Amniotic epithelial cell (primary cell): Measurements from ENCODE around the gene TNN.
"Not testable (repeated sequence)": the region's sequence is repeated elsewhere in the genome, so short reads cannot be mapped to it uniquely, and the experiment has no call there.

ENCODE experiments used
- DNase-seq: peaks from one replicate; pipeline ENCODE4 v3.0.0-alpha.2; 2010; ENCODE audit warnings: low read depth

The TNN gene

DNA sequence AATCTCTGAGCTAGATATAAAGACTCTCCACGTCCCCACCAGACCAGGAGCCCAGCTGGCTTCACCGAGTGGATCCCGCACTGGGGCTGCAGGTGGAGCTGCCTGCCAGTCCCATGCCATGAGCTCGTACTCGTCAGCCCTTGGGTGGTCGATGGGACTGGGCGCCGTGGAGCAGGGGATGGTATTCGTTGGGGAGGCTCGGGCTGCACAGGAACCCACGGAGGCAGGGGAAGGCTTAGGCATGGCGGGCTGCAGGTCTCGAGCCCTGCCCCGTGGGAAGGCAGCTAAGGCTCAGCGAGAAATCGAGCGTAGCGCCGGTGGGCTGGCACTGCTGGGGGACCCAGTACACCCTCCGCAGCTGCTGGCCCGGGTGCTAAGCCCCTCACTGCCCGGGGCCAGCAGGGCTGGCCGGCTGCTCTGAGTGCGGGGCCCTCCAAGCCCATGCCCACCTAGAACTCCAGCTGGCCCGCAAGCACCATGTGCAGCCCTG lies 40.7 kb downstream of the TNN start:
- DNase-seq, result not testable (repeated sequence)

DNA sequence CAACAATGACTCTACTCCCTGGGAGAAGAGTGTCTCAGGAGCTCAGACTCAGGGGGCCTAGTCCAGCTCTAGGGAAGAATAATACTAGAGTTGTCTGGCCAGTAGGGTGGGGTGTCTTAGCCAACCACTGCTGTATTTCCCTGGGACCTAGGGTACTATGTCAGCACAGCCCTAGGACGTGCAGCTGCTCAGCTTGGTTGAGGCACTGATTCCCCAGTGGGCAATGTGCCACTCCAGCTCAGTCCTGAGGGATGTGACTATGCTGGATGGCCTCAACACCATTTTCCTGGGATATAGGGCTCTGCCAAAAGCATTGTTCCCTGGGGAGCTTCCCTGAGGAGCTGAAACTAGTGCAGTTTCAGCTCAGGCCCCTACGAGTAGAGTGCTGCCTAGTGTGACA lies 47.4 kb downstream of the TNN start:
- DNase-seq, result no peak

DNA sequence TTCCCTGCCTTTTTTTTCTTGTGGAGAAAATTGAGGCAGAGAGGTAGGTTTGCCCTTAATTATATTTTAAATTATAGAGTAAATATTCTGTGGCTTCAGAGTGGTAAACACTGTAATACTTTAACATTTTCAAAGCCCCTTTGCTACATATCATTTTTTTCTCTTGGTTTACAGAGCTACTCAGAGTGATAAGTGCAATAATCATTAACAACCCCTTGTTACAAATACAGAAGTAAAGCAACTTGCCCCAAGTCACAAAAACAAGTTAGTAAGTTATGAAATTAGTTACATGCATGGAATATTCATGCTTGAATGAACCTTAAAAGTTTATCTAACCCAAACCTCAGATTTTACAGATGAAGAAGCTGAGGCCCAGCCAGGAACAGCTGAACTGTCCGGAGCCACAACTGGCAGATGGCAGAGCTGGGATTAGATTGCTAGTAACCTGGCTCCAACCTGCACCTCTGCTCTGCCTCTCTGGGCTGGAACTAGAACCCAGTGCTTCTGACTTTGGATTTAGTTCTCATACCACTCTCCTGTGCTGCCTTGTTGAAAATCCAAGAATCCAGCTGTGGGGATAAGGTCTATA lies 48.7 kb downstream of the TNN start:
- DNase-seq, result no peak

DNA sequence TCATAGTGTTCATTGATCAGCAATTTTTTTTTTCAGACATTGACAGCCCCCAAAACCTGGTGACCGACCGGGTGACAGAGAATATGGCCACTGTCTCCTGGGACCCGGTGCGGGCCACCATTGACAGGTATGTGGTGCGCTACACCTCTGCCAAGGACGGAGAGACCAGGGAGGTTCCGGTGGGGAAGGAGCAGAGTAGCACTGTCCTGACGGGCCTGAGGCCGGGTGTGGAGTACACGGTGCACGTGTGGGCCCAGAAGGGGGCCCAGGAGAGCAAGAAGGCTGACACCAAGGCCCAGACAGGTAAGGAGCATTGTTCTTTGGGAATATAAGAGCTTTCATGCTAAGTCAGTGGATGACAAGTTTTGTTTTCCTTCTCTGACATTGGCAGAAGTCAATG lies 49.3 kb downstream of the TNN start:
- DNase-seq, result no peak

DNA sequence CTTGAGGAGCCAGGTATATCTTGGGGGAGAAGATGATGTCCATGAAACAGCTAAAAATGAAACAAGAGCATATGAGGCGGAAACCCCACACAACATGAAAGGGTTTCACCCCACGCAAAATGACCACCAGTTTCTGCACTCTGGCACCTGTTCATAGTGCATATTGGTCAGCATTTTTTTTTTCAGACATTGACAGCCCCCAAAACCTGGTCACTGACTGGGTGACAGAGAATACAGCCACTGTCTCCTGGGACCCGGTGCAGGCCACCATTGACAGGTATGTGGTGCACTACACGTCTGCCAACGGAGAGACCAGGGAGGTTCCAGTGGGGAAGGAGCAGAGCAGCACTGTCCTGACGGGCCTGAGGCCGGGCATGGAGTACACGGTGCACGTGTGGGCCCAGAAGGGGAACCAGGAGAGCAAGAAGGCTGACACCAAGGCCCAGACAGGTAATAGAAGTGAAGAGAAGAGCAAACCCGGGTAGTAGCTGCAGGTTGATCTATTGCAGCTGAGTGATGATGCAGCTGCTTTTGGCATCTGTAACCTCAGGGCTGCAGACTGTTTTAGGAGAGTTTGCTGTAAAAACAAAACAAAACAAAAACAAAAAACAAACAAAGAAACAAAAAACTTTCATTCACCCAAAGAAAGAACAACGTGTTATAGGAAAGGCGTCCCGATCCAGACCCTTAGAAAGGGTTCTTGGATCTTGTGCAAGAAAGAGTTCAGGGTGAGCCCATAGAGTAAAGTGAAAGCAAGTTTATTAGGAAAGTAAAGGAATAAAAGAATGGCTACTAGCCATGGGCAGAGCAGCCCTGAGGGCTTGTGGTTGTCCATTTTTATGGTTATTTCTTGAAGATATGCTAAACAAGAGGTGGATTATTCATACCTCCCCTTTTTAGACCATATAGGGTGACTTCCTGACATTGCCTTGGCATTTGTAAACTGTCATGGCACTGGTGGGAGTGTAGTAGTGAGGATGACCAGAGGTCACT lies 51.0 kb downstream of the TNN start:
- no peak for DNase-seq

DNA sequence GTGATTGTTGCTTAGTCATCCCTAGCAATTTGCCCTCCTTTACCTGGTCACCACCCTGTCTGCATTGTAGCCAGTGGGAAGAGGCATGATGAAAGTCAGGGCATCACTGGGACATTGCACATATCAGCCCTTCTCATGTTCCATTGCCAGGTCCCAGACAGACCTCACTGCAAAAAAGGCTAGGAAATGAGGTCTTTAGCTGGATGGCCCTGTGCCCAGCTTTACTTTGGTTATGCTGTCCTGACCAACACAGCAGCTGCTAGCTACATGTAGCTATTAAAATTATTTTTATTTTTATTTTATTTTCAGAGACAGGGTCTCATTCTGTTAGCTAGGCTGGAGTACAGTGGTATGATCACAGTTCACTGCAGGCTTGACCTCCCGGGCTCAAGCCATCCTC lies 52.9 kb downstream of the TNN start:
- DNase-seq, result no peak

DNA sequence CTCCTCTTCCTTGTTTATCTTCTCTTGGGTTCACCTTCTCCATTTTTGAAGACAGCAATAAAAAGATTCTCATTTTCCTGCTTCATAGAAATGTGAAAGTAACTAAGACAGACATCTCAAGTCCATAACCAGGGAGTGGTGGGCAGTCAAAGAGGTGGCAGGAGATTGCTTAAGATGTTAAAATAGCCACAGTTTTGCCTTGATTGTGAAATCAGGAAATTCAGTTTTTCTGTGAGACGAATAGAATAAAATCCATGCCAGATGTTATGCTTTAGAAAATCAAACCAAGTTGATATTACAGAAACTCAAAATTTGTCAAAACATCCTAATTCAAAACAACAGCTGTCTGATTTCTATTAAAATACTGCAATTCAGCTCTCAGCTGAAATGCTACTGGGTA lies 57.2 kb downstream of the TNN start:
- no peak for DNase-seq

DNA sequence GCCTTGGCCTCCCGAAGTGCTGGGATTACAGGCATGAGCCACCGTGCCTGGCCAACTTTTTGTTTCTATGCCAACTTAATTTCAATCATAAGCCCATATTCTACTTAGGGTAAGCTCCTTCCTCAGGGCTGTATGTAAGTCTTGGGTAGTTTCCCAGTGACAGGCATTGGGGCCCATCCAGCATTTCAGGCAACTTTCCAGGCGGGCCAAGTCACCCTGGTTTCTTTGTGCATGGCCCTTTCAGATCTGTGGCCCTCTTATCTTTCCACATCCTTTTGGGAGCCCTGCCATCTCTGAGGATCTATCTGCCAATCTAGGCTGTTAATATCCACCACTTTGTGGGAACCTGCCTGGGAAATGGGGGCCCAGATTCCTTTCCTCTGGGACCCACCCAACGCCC lies 58.7 kb downstream of the TNN start:
- DNase-seq, result no peak

DNA sequence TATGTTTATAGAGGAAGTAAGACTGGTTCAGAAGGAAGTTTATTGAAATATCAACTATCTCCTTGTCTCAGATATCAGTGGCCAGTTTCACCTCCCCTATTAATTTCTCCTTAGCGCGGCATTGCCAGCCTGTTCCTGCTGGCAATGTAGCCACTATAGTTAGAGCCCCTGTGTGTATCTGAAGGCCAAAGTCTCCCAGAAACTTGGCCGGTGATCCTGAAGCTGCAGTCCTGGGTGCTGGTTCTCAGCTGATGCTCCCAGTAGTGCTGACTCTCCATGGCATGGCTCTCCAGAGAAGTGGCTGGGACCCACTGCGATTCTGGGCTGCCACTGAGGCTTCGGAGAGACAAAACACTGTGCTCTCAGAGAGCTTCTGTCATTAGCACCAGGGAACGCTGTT lies 59.9 kb downstream of the TNN start:
- DNase-seq, result no peak

DNA sequence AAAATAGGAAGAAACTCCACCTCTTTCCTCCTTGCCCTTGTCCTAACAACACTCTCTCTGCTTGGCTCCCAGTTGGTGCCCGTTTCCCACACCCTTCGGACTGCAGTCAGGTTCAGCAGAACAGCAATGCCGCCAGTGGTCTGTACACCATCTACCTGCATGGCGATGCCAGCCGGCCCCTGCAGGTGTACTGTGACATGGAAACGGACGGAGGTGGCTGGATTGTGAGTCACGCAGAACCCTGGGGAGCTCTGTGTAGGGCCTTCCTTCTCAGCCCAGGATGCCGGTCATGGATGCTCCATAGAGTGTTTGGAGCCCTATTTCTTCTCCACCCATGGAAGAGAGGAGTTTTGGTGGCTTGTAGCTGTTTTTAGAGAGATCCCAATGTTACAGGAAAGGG lies 60.9 kb downstream of the TNN start:
- no peak for DNase-seq

DNA sequence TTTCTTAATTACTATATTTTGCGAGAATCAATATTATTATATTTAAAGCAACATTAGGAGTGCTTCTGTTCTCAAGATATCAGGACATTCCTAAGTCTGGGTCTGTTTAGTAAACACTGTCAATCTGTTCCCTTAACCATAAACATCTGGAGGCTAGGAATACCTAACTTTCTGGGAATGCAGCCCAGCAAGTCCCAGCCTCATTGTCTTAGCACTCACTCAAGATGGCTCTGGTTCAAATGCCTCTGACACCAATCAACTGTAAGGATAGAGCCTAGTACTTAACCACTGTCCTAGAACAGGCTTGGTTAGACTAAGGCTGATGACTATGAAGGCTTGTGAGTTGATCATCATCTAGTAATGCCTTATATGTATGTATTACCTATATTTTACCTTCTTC lies 61.5 kb downstream of the TNN start:
- DNase-seq, result no peak

DNA sequence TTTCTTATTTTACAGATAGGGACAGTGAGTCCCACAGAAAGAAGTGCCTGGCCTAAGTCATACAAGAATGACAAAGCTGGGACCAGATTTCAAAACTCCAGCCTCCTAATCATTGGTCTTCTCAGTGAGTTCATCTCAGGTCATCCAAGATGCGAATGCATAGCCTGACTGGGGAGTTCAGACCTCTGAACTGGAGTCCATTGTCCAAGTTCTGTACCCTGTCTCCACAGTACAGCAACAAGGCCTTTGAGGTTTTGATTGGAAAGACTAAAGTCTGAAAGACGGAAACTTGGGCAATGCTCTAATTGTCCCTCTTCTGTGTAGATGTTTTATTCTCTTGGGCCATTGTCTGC lies 62.0 kb downstream of the TNN start:
- no peak for DNase-seq

DNA sequence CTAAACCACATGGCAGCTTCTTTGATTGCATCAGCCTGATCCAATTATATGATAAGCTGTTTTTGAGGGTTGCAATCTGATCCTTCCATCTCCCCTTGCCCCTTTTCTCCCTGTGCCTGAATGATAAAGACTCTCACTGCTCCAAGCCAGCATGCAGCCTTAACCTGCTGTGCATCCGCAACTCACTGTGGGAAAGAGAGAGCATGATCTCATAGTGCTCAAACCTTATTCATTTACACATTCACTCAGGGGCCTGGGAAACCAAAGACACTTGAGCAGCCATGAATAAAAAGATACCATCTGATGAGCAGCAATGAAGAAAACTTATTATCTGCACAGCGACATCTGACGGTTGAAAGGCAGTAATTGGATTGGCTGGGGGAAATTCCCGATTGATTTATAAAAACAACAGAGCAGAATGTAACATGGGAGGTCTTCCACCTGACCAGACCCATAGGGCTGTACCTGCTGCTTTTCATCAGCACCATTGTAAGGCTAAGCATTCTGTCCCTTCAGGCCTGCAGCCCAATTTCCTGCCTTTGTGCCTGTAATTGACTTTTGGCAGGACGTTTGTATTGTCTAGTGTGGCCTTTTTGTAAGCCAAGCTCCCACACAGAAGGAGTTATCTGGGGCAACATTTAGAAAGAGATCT lies 62.5 kb downstream of the TNN start:
- no peak for DNase-seq

DNA sequence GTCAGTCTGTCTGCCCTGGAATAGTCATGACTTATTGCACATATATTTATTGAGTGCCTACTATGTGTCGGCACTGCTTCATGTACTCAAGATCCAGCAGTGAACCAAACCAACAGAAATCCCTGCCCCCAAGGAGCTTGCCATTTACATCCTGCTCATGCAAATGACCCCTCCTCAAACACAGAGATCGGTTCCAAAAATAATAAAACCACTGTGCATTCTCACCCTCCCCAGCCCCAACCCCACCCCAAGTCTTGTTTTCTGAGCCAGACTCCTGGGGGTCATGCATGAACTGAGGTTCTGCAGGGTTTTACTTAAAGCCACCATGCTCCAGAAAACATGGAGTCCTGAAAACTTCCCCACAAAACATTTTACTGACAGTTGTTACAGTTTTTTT lies 63.0 kb downstream of the TNN start:
- no peak for DNase-seq

DNA sequence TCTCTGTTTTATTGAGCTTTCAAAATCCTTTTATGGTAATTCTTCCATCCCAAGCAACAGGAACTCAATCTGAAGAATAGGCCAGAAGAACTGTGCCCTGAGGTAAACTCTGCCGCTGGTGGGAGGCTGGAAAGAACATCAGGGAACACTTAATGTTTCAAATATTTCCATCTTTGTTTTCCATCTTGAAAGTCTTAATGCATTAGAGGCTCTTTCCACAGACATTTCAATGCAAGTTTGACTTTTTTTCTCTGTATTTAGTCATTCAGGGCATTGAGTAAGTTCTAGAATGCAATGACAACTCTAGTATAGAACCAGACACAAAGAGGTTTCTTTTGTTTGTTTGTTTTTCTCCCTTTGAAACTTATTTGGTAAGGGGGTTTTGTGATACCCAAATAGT lies 63.5 kb downstream of the TNN start:
- DNase-seq, result no peak

DNA sequence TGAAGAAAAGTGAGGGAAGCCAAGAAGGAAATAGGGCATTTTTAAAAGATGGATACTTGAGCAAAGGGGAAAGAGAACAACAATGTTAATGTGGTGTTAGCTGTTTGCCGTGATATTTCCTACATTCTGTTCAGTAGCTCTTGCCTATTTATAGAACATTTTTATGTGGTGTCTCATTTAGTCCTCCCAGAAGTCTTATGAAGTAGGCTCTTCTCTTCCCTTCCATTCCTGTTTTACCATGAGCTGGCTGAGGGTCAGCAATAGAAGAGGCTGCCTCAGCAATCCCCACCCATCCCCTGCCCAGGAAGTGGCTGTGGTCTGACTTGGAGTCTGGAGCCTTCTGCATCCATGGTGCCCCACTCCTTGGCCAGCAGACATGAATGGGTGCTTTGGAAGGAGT lies 64.8 kb downstream of the TNN start:
- DNase-seq, result no peak

DNA sequence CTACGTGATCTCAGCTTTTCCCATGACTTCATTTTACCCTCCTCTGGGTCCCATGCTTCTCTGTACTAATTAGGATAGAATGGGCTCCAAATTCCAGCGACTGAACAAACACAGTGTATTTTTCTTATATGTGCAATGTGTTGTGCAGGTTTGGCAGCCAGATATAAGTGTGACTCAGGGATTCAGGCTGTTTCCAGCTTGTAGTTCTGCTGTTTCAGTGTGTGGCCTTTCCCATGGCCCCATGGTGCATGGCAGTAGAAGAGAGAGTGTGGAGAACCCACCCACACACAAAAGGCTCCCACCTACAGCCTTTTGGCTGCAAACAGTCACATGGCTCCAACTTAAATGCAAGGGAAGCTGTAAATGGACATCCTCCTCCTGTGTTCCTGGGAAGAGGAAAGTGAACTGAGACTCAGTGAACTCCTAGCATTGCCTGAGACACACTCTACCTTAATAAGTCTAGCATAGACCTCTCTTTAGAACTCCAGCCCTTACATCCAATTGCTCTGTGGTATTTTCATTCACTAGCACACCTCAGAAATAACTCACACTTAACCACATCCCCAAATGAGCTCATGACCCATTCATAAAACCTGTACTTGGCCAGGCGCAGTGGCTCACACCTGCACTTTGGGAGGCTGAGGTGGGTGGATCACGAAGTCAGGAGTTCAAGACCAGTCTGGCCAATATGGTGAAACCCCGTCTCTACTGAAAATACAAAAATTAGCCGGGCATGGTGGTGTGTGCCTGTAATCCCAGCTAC lies 66.2 kb downstream of the TNN start:
- no peak for DNase-seq

DNA sequence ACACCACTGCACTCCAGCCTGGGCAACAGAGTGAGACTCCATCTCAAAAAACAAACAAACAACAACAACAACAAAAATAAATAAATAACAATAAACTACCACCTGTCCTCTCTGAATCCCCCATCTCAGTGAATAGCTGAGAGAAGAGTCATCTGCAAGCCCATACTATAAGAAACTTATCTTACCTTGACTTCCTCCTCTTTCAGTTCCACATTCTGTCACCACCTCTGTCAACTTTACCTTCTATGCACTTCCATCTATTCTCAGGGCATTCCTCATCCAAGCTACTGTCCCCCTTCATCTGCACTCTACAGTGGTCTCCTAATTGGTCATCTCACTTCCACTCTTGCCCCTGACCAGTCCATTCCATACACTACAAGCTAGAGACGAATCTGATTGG lies 66.9 kb downstream of the TNN start:
- DNase-seq, result no peak

DNA sequence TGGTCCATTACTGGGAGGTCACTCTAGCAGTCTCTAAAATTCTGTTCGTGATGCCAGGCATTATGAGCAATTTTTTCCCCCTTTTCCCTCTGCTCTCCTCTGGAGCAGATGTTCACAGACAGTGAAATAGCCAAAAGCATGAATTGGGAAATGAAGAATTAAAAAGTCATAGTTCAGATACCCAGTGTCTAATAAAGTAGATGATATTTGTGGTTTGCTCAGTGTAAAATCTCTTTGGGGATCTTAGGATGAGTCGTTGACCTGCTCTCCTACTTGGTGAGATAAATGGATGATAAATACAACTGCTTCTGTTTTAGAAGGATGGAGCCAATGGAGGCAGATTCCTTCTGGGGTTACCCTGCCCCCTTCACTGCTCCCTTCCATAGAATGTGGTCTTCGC lies 68.6 kb downstream of the TNN start:
- no peak for DNase-seq

DNA sequence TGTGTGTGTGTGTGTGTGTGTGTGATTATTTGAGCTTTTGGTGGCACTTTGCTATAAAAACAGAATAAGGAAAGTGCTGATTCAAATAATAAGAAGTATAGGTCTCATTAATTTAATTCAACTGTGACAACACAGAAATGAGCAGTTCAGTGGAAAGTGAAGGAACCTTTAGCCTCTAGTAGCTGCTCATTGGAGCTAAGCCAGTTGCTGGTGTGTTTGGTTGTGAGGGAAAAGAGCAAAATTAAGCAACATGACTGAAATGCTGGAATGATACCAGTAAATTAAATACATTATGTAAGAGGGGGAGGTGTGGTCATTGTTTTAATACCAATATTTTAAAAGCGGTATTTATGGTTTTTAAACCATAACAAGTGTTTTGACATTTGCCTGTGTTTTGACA lies 69.7 kb downstream of the TNN start:
- no peak for DNase-seq

DNA sequence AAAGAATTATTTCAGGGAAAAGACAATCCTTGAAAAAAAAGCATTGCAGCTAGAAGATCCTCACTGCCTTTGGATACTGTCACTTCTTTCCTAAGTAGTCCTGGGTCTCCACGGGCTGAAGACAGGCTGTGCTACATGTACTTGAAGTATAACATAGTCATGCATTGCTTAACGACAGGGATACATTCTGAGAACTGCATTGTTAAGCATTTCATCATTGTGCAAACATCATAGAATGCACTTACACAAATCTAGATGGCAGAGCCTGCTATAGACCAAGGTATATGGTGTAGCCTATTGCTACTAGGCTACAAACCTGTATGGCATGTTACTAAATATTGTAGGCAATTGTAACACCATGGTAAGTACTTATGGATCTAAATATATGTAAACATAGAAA lies 70.9 kb downstream of the TNN start:
- DNase-seq, result no peak

DNA sequence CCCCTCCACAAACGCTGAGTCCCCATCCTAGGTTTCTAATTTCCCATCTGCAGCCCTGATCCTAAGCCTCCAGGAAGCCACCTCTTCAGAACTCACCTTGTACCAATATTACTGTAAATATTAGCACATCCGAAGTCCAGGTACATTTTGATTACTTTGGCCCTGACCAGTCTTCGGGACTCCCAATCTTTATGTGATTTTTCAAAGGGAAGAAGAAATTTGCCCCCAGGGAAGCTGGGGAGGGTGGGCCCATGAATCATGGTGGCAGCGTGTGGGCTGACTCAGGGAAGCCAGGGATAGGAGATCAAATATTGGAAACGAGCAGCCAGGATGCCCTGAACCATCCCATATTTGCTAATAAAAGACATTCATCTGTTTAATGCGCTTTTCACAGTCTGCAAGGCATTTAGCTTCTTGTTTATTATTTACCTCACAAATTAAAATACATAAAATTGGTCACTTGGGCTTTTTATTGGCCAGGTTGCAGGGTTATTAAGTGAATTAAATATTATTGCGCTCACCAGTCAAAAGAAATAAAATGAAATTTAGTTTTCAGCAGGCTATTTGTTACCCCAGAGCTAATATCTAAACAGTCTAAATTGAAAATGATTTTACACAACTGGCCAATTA lies 78.4 kb downstream of the TNN start:
- no peak for DNase-seq
